ENCODE data around the gene RINT1.
"Not testable (repeated sequence)": the region's sequence is repeated elsewhere in the genome, so short reads cannot be mapped to it uniquely, and the experiment has no call there.

Gene RINT1

GRCh38 chr7:105512926-105513526 lies 19.0 kb upstream of the RINT1 start:
- H3K9me3 ChIP-seq (ENCODE audit: control insufficient read depth, low read length), result no peaks in the 10 kb centered on the region

GRCh38 chr7:105515610-105516009 lies 16.4 kb upstream of the RINT1 start:
- not testable (repeated sequence) for DNase-seq; H3K9me3 ChIP-seq (ENCODE audit: control insufficient read depth, low read length); H3K4me1 ChIP-seq (ENCODE audit: control insufficient read depth, insufficient read depth, low read length, poor library complexity, severe bottlenecking); H3K4me3 ChIP-seq (ENCODE audit: insufficient read depth, low read depth, low read length, poor library complexity, severe bottlenecking); H3K36me3 ChIP-seq (ENCODE audit: control insufficient read depth, insufficient read depth, low read length); H3K27ac ChIP-seq (ENCODE audit: insufficient read depth, low read length, poor library complexity, severe bottlenecking); H3K27me3 ChIP-seq (replicated peaks; ENCODE audit: control insufficient read depth, insufficient read depth, low read length, poor library complexity, severe bottlenecking)

More at GRCh38 chr7:105512926-105513526, 19.0 kb upstream of the RINT1 start:
- H3K27ac ChIP-seq (ENCODE audit: insufficient read depth, low read length, poor library complexity, severe bottlenecking), result no peak overlapping the region
- DNase-seq, result no peak
- H3K4me3 ChIP-seq (ENCODE audit: insufficient read depth, low read depth, low read length, poor library complexity, severe bottlenecking), result no peak overlapping the region
- H3K36me3 ChIP-seq (ENCODE audit: control insufficient read depth, insufficient read depth, low read length), result no peaks in the 10 kb centered on the region
- H3K4me1 ChIP-seq (ENCODE audit: control insufficient read depth, insufficient read depth, low read length, poor library complexity, severe bottlenecking), result no peaks in the 10 kb centered on the region
- no peaks in the 10 kb centered on the region for H3K27me3 ChIP-seq (replicated peaks; ENCODE audit: control insufficient read depth, insufficient read depth, low read length, poor library complexity, severe bottlenecking)

GRCh38 chr7:105519353-105519752 lies 12.6 kb upstream of the RINT1 start:
- Histone ChIP-seq H3K36me3 (ENCODE audit: control insufficient read depth, insufficient read depth, low read length) (no peaks in the 10 kb centered on the region), H3K27ac (ENCODE audit: insufficient read depth, low read length, poor library complexity, severe bottlenecking) (no peak overlapping the region), H3K4me1 (ENCODE audit: control insufficient read depth, insufficient read depth, low read length, poor library complexity, severe bottlenecking) (peaks cover 2% of the 10 kb centered on the region), H3K9me3 (ENCODE audit: control insufficient read depth, low read length) (no peaks in the 10 kb centered on the region), H3K27me3 (replicated peaks; ENCODE audit: control insufficient read depth, insufficient read depth, low read length, poor library complexity, severe bottlenecking) (no peaks in the 10 kb centered on the region), H3K4me3 (ENCODE audit: insufficient read depth, low read depth, low read length, poor library complexity, severe bottlenecking) (no peak overlapping the region)
- no peak for DNase-seq

- H3K4me3 ChIP-seq (ENCODE audit: insufficient read depth, low read depth, low read length, poor library complexity, severe bottlenecking); H3K27me3 ChIP-seq (replicated peaks; ENCODE audit: control insufficient read depth, insufficient read depth, low read length, poor library complexity, severe bottlenecking); H3K27ac ChIP-seq (ENCODE audit: insufficient read depth, low read length, poor library complexity, severe bottlenecking); H3K36me3 ChIP-seq (ENCODE audit: control insufficient read depth, insufficient read depth, low read length); DNase-seq; H3K4me1 ChIP-seq (ENCODE audit: control insufficient read depth, insufficient read depth, low read length, poor library complexity, severe bottlenecking); H3K9me3 ChIP-seq (ENCODE audit: control insufficient read depth, low read length): not testable (repeated sequence)
Measured at GRCh38 chr7:105520620-105521019, 11.4 kb upstream of the RINT1 start.

GRCh38 chr7:105521027-105521716 lies 10.8 kb upstream of the RINT1 start:
- H3K27me3 ChIP-seq (replicated peaks; ENCODE audit: control insufficient read depth, insufficient read depth, low read length, poor library complexity, severe bottlenecking), result no peaks in the 10 kb centered on the region
- H3K4me1 ChIP-seq (ENCODE audit: control insufficient read depth, insufficient read depth, low read length, poor library complexity, severe bottlenecking), result peaks cover 2% of the 10 kb centered on the region
- no peaks in the 10 kb centered on the region for H3K9me3 ChIP-seq (ENCODE audit: control insufficient read depth, low read length)
- DNase-seq, result peak in 1 of 3 donors; percentile 6
- no peak overlapping the region for H3K27ac ChIP-seq (ENCODE audit: insufficient read depth, low read length, poor library complexity, severe bottlenecking)
- H3K4me3 ChIP-seq (ENCODE audit: insufficient read depth, low read depth, low read length, poor library complexity, severe bottlenecking), result peak overlapping the region; percentile 78
- no peaks in the 10 kb centered on the region for H3K36me3 ChIP-seq (ENCODE audit: control insufficient read depth, insufficient read depth, low read length)

GRCh38 chr7:105521717-105522463 lies 10.1 kb upstream of the RINT1 start, which contains the start of gene PUS7:
Gene PUS7, minus strand, starts transcription at chr7:105522271. Its CDS starts 13,759 bp downstream, at chr7:105508512.
- Histone ChIP-seq H3K4me1 (ENCODE audit: control insufficient read depth, insufficient read depth, low read length, poor library complexity, severe bottlenecking) (peaks cover 2% of the 10 kb centered on the region), H3K9me3 (ENCODE audit: control insufficient read depth, low read length) (no peaks in the 10 kb centered on the region), H3K36me3 (ENCODE audit: control insufficient read depth, insufficient read depth, low read length) (no peaks in the 10 kb centered on the region), H3K27me3 (replicated peaks; ENCODE audit: control insufficient read depth, insufficient read depth, low read length, poor library complexity, severe bottlenecking) (no peaks in the 10 kb centered on the region), H3K4me3 (ENCODE audit: insufficient read depth, low read depth, low read length, poor library complexity, severe bottlenecking) (peak within 1 kb of the TSS; percentile 78), H3K27ac (ENCODE audit: insufficient read depth, low read length, poor library complexity, severe bottlenecking) (peak within 1 kb of the TSS; percentile 49)
- DNase-seq, result peak; percentile 62 to 70 (median 67)

GRCh38 chr7:105524423-105524822 lies 7.6 kb upstream of the RINT1 start:
- H3K27me3 ChIP-seq (replicated peaks; ENCODE audit: control insufficient read depth, insufficient read depth, low read length, poor library complexity, severe bottlenecking); H3K4me3 ChIP-seq (ENCODE audit: insufficient read depth, low read depth, low read length, poor library complexity, severe bottlenecking); H3K27ac ChIP-seq (ENCODE audit: insufficient read depth, low read length, poor library complexity, severe bottlenecking); H3K36me3 ChIP-seq (ENCODE audit: control insufficient read depth, insufficient read depth, low read length); H3K9me3 ChIP-seq (ENCODE audit: control insufficient read depth, low read length); DNase-seq; H3K4me1 ChIP-seq (ENCODE audit: control insufficient read depth, insufficient read depth, low read length, poor library complexity, severe bottlenecking): not testable (repeated sequence)

GRCh38 chr7:105524840-105525239 lies 7.2 kb upstream of the RINT1 start:
- H3K4me1 ChIP-seq (ENCODE audit: control insufficient read depth, insufficient read depth, low read length, poor library complexity, severe bottlenecking), result peaks cover 2% of the 10 kb centered on the region
- no peak for DNase-seq
- H3K9me3 ChIP-seq (ENCODE audit: control insufficient read depth, low read length), result no peaks in the 10 kb centered on the region
- H3K4me3 ChIP-seq (ENCODE audit: insufficient read depth, low read depth, low read length, poor library complexity, severe bottlenecking), result no peak overlapping the region
- H3K27me3 ChIP-seq (replicated peaks; ENCODE audit: control insufficient read depth, insufficient read depth, low read length, poor library complexity, severe bottlenecking), result no peaks in the 10 kb centered on the region
- H3K27ac ChIP-seq (ENCODE audit: insufficient read depth, low read length, poor library complexity, severe bottlenecking), result no peak overlapping the region
- no peaks in the 10 kb centered on the region for H3K36me3 ChIP-seq (ENCODE audit: control insufficient read depth, insufficient read depth, low read length)

GRCh38 chr7:105527737-105528136 lies 4.3 kb upstream of the RINT1 start:
- H3K36me3 ChIP-seq (ENCODE audit: control insufficient read depth, insufficient read depth, low read length); H3K27me3 ChIP-seq (replicated peaks; ENCODE audit: control insufficient read depth, insufficient read depth, low read length, poor library complexity, severe bottlenecking); H3K4me3 ChIP-seq (ENCODE audit: insufficient read depth, low read depth, low read length, poor library complexity, severe bottlenecking); H3K27ac ChIP-seq (ENCODE audit: insufficient read depth, low read length, poor library complexity, severe bottlenecking); DNase-seq; H3K4me1 ChIP-seq (ENCODE audit: control insufficient read depth, insufficient read depth, low read length, poor library complexity, severe bottlenecking); H3K9me3 ChIP-seq (ENCODE audit: control insufficient read depth, low read length): not testable (repeated sequence)

- no peaks in the 10 kb centered on the region for H3K9me3 ChIP-seq (ENCODE audit: control insufficient read depth, low read length)
- H3K4me3 ChIP-seq (ENCODE audit: insufficient read depth, low read depth, low read length, poor library complexity, severe bottlenecking), result no peak overlapping the region
- no peaks in the 10 kb centered on the region for H3K27me3 ChIP-seq (replicated peaks; ENCODE audit: control insufficient read depth, insufficient read depth, low read length, poor library complexity, severe bottlenecking)
- no peak for DNase-seq
- H3K36me3 ChIP-seq (ENCODE audit: control insufficient read depth, insufficient read depth, low read length), result no peaks in the 10 kb centered on the region
- no peak overlapping the region for H3K27ac ChIP-seq (ENCODE audit: insufficient read depth, low read length, poor library complexity, severe bottlenecking)
- H3K4me1 ChIP-seq (ENCODE audit: control insufficient read depth, insufficient read depth, low read length, poor library complexity, severe bottlenecking), result peaks cover 12% of the 10 kb centered on the region
Measured at GRCh38 chr7:105530126-105530525, 1.9 kb upstream of the RINT1 start.

Data from effector memory CD4-positive, alpha-beta T cell (primary cell).